MM.1S (cell line): Measurements from ENCODE around the gene DAW1.
A peak's percentile ranks its signal among the peaks of the same experiment; 100 is the strongest.

ENCODE experiments used
- DNase-seq: peaks from one replicate; pipeline ENCODE4 v3.0.0-alpha.2; 2015
- H2AFZ ChIP-seq: fragments of 300-600 bp; sonication (generic); 2 replicates; pipeline ENCODE4 v1.6.0; 2016; ENCODE audit warnings: antibody characterized with exemption, low read length
- H3F3A ChIP-seq: fragments of 300-600 bp; sonication (generic); 2 replicates; pipeline ENCODE4 v1.6.1; 2016; ENCODE audit warnings: mild to moderate bottlenecking, antibody characterized with exemption, low read length, moderate library complexity, mixed read lengths; ENCODE audit not compliant: insufficient read depth
- H3K27ac ChIP-seq: fragments of 300-600 bp; sonication (generic); 2 replicates; pipeline ENCODE4 v1.5.1; 2016; ENCODE audit warnings: mild to moderate bottlenecking, low read length
- H3K27me3 ChIP-seq: fragments of 300-600 bp; sonication (generic); replicated peaks from 2 replicates; pipeline ENCODE4 v1.6.0; 2016; ENCODE audit warnings: low read length; ENCODE audit not compliant: insufficient read depth
- H3K36me3 ChIP-seq: fragments of 300-600 bp; sonication (generic); replicated peaks from 2 replicates; pipeline ENCODE4 v1.6.1; 2016; ENCODE audit warnings: mild to moderate bottlenecking, low read length, mixed read lengths; ENCODE audit not compliant: insufficient read depth
- H3K4me1 ChIP-seq: fragments of 300-600 bp; sonication (generic); 2 replicates; pipeline ENCODE4 v1.6.1; 2016; ENCODE audit warnings: low read length, mixed read lengths
- H3K4me2 ChIP-seq: fragments of 300-600 bp; sonication (generic); 2 replicates; pipeline ENCODE4 v1.6.0; 2016; ENCODE audit warnings: low read depth, low read length
- H3K4me3 ChIP-seq: fragments of 300-600 bp; sonication (generic); 2 replicates; pipeline ENCODE4 v1.5.1; 2016; ENCODE audit warnings: low read length, mixed read lengths
- H3K79me2 ChIP-seq: fragments of 300-600 bp; sonication (generic); 2 replicates; pipeline ENCODE4 v1.6.1; 2016; ENCODE audit warnings: mixed run types, low read length, mixed read lengths
- H3K9ac ChIP-seq: fragments of 300-600 bp; sonication (generic); 2 replicates; pipeline ENCODE4 v1.6.1; 2016; ENCODE audit warnings: low read length, mixed read lengths
- H3K9me2 ChIP-seq: fragments of 300-600 bp; sonication (generic); replicated peaks from 2 replicates; pipeline ENCODE4 v1.6.1; 2016; ENCODE audit warnings: mild to moderate bottlenecking, low read length, mixed read lengths; ENCODE audit not compliant: insufficient read depth
- H3K9me3 ChIP-seq: fragments of 300-600 bp; sonication (generic); replicated peaks from 2 replicates; pipeline ENCODE4 v1.6.1; 2016; ENCODE audit warnings: mild to moderate bottlenecking, low read length, mixed read lengths; ENCODE audit not compliant: insufficient read depth
- H4K20me1 ChIP-seq: fragments of 300-600 bp; sonication (generic); 2 replicates; pipeline ENCODE4 v1.6.1; 2016; ENCODE audit warnings: mild to moderate bottlenecking, low read length, moderate library complexity, mixed read lengths; ENCODE audit not compliant: insufficient read depth
- EZH2 ChIP-seq: fragments of 300-600 bp; sonication (generic); optimal IDR thresholded peaks from 2 replicates; pipeline ENCODE3; 2017; ENCODE audit warnings: low read depth, mild to moderate bottlenecking, antibody characterized with exemption, low read length, mixed read lengths
- EZH2phosphoT487 ChIP-seq: fragments of 300-600 bp; sonication (generic); IDR thresholded peaks from 2 replicates; pipeline ENCODE4 v1.6.1; 2018; ENCODE audit warnings: antibody characterized with exemption, low read length
- TF ChIP-seq, protein P1 (sequence below): fragments of 300-600 bp; sonication (generic); IDR thresholded peaks from 2 replicates; pipeline ENCODE4 v1.5.1; 2016; ENCODE audit warnings: antibody characterized with exemption, low read length, mixed read lengths

Gene DAW1

DNA sequence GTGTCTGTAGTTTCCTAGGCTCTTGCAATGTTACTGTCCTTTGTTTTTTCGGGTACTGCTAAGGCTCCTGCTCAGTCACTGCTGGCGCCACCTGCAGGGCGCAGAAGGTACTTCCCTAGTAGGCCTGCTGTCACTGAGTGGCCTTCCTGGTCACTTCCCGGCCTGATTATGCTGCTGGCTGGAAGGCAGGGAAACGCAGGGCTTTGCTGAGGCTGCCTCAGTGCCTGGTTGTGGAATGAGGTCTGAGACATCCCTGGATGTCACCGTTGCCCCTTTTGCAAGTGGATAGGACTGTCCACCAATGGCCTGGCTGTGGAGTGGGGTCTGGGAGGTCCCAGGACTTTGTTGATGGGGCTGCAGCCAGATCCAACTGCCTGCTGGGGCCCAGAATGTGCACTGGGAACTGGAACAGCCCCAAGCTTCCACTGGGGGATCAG lies 13.1 kb downstream of the DAW1 start:
- Histone ChIP-seq H3K9me3 (no peaks in the 10 kb centered on the region), H3K4me2 (no peak overlapping the region), H4K20me1 (no peaks in the 10 kb centered on the region), H3K79me2 (no peaks in the 10 kb centered on the region), H2AFZ (peak overlapping the region; percentile 78), H3K27me3 (no peaks in the 10 kb centered on the region), H3K9ac (no peak overlapping the region), H3K36me3 (no peaks in the 10 kb centered on the region), H3K4me3 (no peak overlapping the region), H3K27ac (no peak overlapping the region), H3K4me1 (peaks cover 14% of the 10 kb centered on the region; the same call in 1 of the 2 replicates), H3K9me2 (no peaks in the 10 kb centered on the region), H3F3A (peaks cover 8% of the 10 kb centered on the region; the same call in 1 of the 2 replicates)
- DNase-seq = peak; percentile 81
- TF ChIP-seq EZH2 = no peak
- TF ChIP-seq, protein P1, sequence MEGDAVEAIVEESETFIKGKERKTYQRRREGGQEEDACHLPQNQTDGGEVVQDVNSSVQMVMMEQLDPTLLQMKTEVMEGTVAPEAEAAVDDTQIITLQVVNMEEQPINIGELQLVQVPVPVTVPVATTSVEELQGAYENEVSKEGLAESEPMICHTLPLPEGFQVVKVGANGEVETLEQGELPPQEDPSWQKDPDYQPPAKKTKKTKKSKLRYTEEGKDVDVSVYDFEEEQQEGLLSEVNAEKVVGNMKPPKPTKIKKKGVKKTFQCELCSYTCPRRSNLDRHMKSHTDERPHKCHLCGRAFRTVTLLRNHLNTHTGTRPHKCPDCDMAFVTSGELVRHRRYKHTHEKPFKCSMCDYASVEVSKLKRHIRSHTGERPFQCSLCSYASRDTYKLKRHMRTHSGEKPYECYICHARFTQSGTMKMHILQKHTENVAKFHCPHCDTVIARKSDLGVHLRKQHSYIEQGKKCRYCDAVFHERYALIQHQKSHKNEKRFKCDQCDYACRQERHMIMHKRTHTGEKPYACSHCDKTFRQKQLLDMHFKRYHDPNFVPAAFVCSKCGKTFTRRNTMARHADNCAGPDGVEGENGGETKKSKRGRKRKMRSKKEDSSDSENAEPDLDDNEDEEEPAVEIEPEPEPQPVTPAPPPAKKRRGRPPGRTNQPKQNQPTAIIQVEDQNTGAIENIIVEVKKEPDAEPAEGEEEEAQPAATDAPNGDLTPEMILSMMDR = peak; percentile 96

DNA sequence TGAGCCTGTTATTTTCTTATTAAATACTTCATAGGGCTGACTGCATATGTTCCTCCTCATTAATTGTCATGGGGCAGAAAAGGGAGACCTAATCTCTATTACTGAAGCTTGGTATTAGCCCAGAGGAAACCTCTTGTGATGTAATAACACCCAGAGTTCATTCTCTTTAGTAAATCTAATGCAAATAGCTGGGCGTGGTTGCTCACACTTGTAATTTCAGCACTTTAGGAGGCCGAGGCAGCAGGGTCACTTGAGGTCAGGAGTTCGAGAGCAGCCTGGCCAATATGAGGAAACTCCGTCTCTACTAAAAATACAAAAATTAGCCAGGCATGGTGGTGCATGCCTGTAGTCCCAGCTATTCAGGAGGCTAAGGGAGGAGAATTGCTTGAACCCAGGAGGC lies 14.7 kb downstream of the DAW1 start:
- H4K20me1 ChIP-seq = no peaks in the 10 kb centered on the region
- TF ChIP-seq, protein P1 = no peak
- TF ChIP-seq EZH2phosphoT487 (no peak), EZH2 (no peak)
- H2AFZ ChIP-seq = no peak overlapping the region
- H3K9me2 ChIP-seq = no peaks in the 10 kb centered on the region
- H3K27me3 ChIP-seq = no peaks in the 10 kb centered on the region
- H3K4me2 ChIP-seq = no peak overlapping the region
- no peaks in the 10 kb centered on the region for H3K36me3 ChIP-seq
- no peak for DNase-seq
- H3K9me3 ChIP-seq = no peaks in the 10 kb centered on the region
- H3K9ac ChIP-seq = no peak overlapping the region
- H3K79me2 ChIP-seq = no peaks in the 10 kb centered on the region
- peaks cover 8% of the 10 kb centered on the region; the same call in 1 of the 2 replicates for H3F3A ChIP-seq
- H3K27ac ChIP-seq = no peak overlapping the region
- H3K4me1 ChIP-seq = peaks cover 14% of the 10 kb centered on the region; the same call in 1 of the 2 replicates
- H3K4me3 ChIP-seq = no peak overlapping the region

DNA sequence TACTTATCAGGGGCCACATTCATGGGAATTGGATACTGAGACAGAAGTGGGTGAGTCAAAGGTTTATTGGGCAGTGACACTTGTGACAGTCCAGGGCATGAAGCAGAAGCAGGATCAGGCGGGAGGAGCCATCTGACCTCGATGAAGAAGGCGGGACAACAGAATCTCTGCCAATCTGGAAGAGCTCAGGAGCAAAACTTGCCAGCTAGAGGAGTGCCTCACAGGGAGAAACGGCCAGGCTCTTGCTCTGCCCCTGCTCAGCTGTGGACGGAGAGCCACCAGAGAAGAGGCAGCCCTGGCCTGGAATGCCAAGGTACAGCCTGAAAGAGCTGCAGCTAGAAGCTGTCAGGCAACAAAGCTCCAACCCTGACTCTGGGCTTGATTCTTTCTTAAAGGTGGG lies 16.9 kb downstream of the DAW1 start:
- H3K4me2 ChIP-seq = no peak overlapping the region

More for the DNA sequence above, 16.9 kb downstream of the DAW1 start:
- Histone ChIP-seq H3K9me3 (no peaks in the 10 kb centered on the region), H3K27me3 (no peaks in the 10 kb centered on the region), H3K9ac (no peak overlapping the region), H4K20me1 (no peaks in the 10 kb centered on the region), H3K4me3 (no peak overlapping the region), H3K79me2 (no peaks in the 10 kb centered on the region), H3K27ac (no peak overlapping the region), H3F3A (no peaks in the 10 kb centered on the region), H3K9me2 (no peaks in the 10 kb centered on the region), H3K36me3 (no peaks in the 10 kb centered on the region), H2AFZ (no peak overlapping the region), H3K4me1 (no peaks in the 10 kb centered on the region)
- TF ChIP-seq, protein P1 = no peak
- TF ChIP-seq EZH2phosphoT487 = no peak
- no peak for DNase-seq
